ENCODE data around the gene THBS2.

The THBS2 gene

GRCh38 chr6:169176361-169176991, 77.2 kb downstream of the THBS2 start:
- ChIA-PET POLR2A (no interaction called here), CTCF (interaction anchor here (0.7 kb wide), 1 partner anchor 36 kb away, joined by 3 read pairs; no protein-coding TSS in a partner anchor)
- TF ChIP-seq ZNF384 (IDR thresholded peaks at IDR 0.05) (no peak), SP1 (IDR thresholded peaks at IDR 0.05) (no peak)
- DNase-seq (ENCODE audit: extremely low spot score), result no peak

DNA sequence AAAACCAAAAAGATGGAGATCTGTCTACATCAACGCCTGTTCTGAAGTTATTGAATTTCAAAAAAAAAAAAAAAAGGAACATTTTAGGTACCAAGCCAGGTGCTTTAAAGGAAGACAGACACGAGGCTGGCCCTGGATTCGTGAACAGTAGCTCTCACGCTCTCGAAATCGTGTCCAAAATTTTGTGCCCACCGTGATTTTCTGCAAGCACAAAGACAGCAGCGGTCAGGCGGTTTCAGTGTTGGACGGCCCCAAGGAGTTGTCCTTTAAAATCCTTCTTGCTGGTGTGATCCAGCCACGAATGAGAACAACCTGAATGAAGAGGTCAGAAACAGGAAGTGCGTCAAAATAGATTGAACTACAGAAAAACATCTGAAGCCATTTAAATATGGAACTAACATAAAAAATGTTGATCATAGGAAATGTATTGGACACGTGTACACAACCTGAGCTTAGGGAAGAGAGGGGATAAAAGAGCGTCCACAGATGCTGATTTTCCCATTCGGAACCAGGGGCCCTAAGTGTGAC, 78.2 kb downstream of the THBS2 start:
- CTCF ChIA-PET, result no interaction called here
- POLR2A ChIA-PET, result no interaction called here
- no peak for TF ChIP-seq TARDBP (IDR thresholded peaks at IDR 0.05)
- TF ChIP-seq ELF4 (IDR thresholded peaks at IDR 0.05), result no peak
- no peak for TF ChIP-seq SP1 (IDR thresholded peaks at IDR 0.05)
- TF ChIP-seq BHLHE40 (IDR thresholded peaks at IDR 0.05; ENCODE audit: borderline replicate concordance), result no peak
- no peak for TF ChIP-seq CTBP1 (IDR thresholded peaks at IDR 0.05; ENCODE audit: borderline replicate concordance)
- no peak for TF ChIP-seq FOXA1 (IDR thresholded peaks at IDR 0.05)
- TF ChIP-seq SUZ12 (IDR thresholded peaks at IDR 0.05), result no peak
- no peak for TF ChIP-seq LEF1 (IDR thresholded peaks at IDR 0.05; ENCODE audit: borderline replicate concordance)
- no peak for TF ChIP-seq L3MBTL2 (conservative IDR thresholded peaks at IDR 0.05)
- no peak for TF ChIP-seq NFRKB (IDR thresholded peaks at IDR 0.05)
- TF ChIP-seq, protein P1, sequence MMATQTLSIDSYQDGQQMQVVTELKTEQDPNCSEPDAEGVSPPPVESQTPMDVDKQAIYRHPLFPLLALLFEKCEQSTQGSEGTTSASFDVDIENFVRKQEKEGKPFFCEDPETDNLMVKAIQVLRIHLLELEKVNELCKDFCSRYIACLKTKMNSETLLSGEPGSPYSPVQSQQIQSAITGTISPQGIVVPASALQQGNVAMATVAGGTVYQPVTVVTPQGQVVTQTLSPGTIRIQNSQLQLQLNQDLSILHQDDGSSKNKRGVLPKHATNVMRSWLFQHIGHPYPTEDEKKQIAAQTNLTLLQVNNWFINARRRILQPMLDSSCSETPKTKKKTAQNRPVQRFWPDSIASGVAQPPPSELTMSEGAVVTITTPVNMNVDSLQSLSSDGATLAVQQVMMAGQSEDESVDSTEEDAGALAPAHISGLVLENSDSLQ (IDR thresholded peaks at IDR 0.05), result no peak
- no peak for DNase-seq (ENCODE audit: extremely low spot score)

GRCh38 chr6:169174516-169175359, 78.9 kb downstream of the THBS2 start:
- ChIA-PET POLR2A (no interaction called here), CTCF (no interaction called here)
- DNase-seq (ENCODE audit: extremely low spot score), result no peak
- TF ChIP-seq LEF1 (IDR thresholded peaks at IDR 0.05; ENCODE audit: borderline replicate concordance) (no peak), L3MBTL2 (conservative IDR thresholded peaks at IDR 0.05) (no peak), SP1 (IDR thresholded peaks at IDR 0.05) (no peak), CTBP1 (IDR thresholded peaks at IDR 0.05; ENCODE audit: borderline replicate concordance) (no peak), ZNF384 (IDR thresholded peaks at IDR 0.05) (no peak), ELF4 (IDR thresholded peaks at IDR 0.05) (no peak)

DNA sequence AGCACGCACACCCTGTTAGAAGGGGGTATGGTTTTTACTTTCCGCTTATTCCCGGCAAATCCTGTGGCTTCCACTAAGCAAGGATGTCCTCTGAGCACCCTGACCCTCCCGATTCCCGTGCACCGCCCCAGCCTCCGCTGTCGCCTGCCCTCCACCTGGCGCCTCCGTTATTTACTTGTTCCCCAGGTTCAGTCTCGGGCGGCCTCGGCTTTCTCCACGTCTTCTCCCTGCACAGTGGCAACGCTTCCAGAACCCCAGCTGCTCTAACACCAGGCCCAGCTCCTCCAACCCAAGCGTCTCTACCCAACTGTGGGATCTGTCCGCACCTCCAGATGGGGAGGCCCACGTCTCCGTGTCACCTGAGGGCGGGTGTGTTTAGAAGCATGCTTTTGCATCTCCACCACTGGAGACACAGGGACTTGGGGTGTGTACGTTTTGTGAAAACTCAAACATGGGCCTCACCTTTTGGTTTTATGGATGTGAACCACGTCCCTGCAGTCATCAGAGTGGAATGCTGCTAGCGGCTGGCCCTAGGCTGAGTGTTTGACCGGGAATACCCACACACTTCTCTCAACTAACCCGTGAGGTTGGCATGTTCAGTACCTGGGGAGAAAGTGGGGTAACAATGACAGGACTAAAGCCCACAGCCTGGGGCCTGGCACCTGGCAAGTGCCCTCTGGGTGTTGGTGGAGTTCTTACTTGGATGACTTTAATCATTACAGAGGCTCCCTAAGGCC, 79.9 kb downstream of the THBS2 start:
- POLR2A ChIA-PET, result no interaction called here

GRCh38 chr6:169172946-169173345, 80.7 kb downstream of the THBS2 start:
- ChIA-PET CTCF (no interaction called here), POLR2A (no interaction called here)
- no peak for DNase-seq (ENCODE audit: extremely low spot score)
- TF ChIP-seq FOXK2 (IDR thresholded peaks at IDR 0.05) (no peak), ARNT (IDR thresholded peaks at IDR 0.05) (no peak), SUZ12 (IDR thresholded peaks at IDR 0.05) (no peak), NFRKB (IDR thresholded peaks at IDR 0.05) (no peak), SP1 (IDR thresholded peaks at IDR 0.05) (no peak), TARDBP (IDR thresholded peaks at IDR 0.05) (no peak), L3MBTL2 (conservative IDR thresholded peaks at IDR 0.05) (no peak), HDGF (IDR thresholded peaks at IDR 0.05; ENCODE audit: borderline replicate concordance) (no peak)
- TF ChIP-seq, protein P1 (IDR thresholded peaks at IDR 0.05), result no peak

More for the DNA sequence above, 79.9 kb downstream of the THBS2 start:
- CTCF ChIA-PET, result no interaction called here
- TF ChIP-seq NFRKB (IDR thresholded peaks at IDR 0.05), result no peak
- TF ChIP-seq L3MBTL2 (conservative IDR thresholded peaks at IDR 0.05), result no peak
- no peak for TF ChIP-seq SUZ12 (IDR thresholded peaks at IDR 0.05)
- no peak for TF ChIP-seq HDGF (IDR thresholded peaks at IDR 0.05; ENCODE audit: borderline replicate concordance)
- no peak for TF ChIP-seq TARDBP (IDR thresholded peaks at IDR 0.05)
- no peak for TF ChIP-seq FOXA1 (IDR thresholded peaks at IDR 0.05)
- TF ChIP-seq ARNT (IDR thresholded peaks at IDR 0.05), result no peak
- TF ChIP-seq FOXK2 (IDR thresholded peaks at IDR 0.05), result no peak
- TF ChIP-seq, protein P1 (IDR thresholded peaks at IDR 0.05), result no peak
- TF ChIP-seq CTBP1 (IDR thresholded peaks at IDR 0.05; ENCODE audit: borderline replicate concordance), result no peak
- DNase-seq (ENCODE audit: extremely low spot score), result no peak

DNA sequence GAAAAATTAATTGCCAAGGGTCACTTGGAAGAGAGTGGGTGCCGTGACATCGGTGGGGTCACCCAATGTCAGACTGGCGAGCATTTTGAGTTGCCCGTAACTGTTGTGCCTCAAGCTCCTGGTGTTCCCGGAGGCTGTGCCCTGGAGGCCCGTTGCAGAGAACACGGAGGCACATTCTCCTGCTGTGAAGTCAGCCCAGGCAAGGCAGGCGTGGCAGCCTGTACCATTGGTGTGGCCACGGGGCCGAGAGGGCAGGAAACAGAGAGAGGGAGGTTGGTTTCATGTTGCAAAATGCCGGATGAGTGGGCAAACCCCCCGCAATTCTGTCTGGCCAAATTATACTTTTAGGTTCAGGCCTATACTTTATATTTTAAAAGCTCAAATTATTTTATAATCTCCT, 81.2 kb downstream of the THBS2 start:
- ChIA-PET CTCF (no interaction called here), POLR2A (no interaction called here)
- DNase-seq (ENCODE audit: extremely low spot score), result no peak
- TF ChIP-seq ZNF384 (IDR thresholded peaks at IDR 0.05), result no peak
- TF ChIP-seq SUZ12 (IDR thresholded peaks at IDR 0.05), result no peak
- TF ChIP-seq LEF1 (IDR thresholded peaks at IDR 0.05; ENCODE audit: borderline replicate concordance), result no peak
- TF ChIP-seq SP1 (IDR thresholded peaks at IDR 0.05), result no peak
- TF ChIP-seq L3MBTL2 (conservative IDR thresholded peaks at IDR 0.05), result no peak
- no peak for TF ChIP-seq ELF4 (IDR thresholded peaks at IDR 0.05)
- TF ChIP-seq HDGF (IDR thresholded peaks at IDR 0.05; ENCODE audit: borderline replicate concordance), result no peak
- no peak for TF ChIP-seq NFRKB (IDR thresholded peaks at IDR 0.05)
- no peak for TF ChIP-seq FOXK2 (IDR thresholded peaks at IDR 0.05)
- no peak for TF ChIP-seq FOXA1 (IDR thresholded peaks at IDR 0.05)
- no peak for TF ChIP-seq ARNT (IDR thresholded peaks at IDR 0.05)
- no peak for TF ChIP-seq FOXM1 (IDR thresholded peaks at IDR 0.05; ENCODE audit: borderline replicate concordance)
- TF ChIP-seq TARDBP (IDR thresholded peaks at IDR 0.05), result no peak
- no peak for TF ChIP-seq CTBP1 (IDR thresholded peaks at IDR 0.05; ENCODE audit: borderline replicate concordance)
- TF ChIP-seq, protein P1 (IDR thresholded peaks at IDR 0.05), result no peak
- TF ChIP-seq BHLHE40 (IDR thresholded peaks at IDR 0.05; ENCODE audit: borderline replicate concordance), result no peak

Data from HEK293T (cell line).